OCI-LY1 (cell line): ENCODE measurements around the gene NSF.

Experiments
- H2AFZ ChIP-seq: fragments of 200-600 bp; sonication (generic), shearing (Covaris generic); 2 replicates; pipeline ENCODE4 v1.6.0; 2014; ENCODE audit warnings: antibody characterized with exemption, mild to moderate bottlenecking, low read length
- H3F3A ChIP-seq: fragments of 200-600 bp; sonication (generic), shearing (Covaris generic); 2 replicates; pipeline ENCODE4 v1.6.0; 2014; ENCODE audit warnings: mild to moderate bottlenecking, antibody characterized with exemption, low read length, moderate library complexity; ENCODE audit not compliant: insufficient read depth
- H3K27ac ChIP-seq: fragments of 200-600 bp; sonication (generic); 2 replicates; pipeline ENCODE4 v1.5.1; 2014; ENCODE audit warnings: low read length, mixed run types, mild to moderate bottlenecking, low read depth; ENCODE audit not compliant: poor library complexity, severe bottlenecking
- H3K27me3 ChIP-seq: fragments of 200-600 bp; sonication (generic); 2 replicates; pipeline ENCODE4 v1.6.0; 2014; ENCODE audit warnings: antibody characterized with exemption, mild to moderate bottlenecking, low read length, moderate library complexity; ENCODE audit not compliant: insufficient read depth
- H3K36me3 ChIP-seq: fragments of 200-600 bp; sonication (generic); 2 replicates; pipeline ENCODE4 v1.6.1; 2014; ENCODE audit warnings: mild to moderate bottlenecking, antibody characterized with exemption, low read length, moderate library complexity, mixed read lengths; ENCODE audit not compliant: insufficient read depth
- H3K4me1 ChIP-seq: fragments of 200-600 bp; sonication (generic); 2 replicates; pipeline ENCODE4 v1.5.1; 2014; ENCODE audit warnings: mild to moderate bottlenecking, low read length, moderate library complexity; ENCODE audit not compliant: insufficient read depth, severe bottlenecking
- H3K4me2 ChIP-seq: fragments of 200-600 bp; sonication (generic), shearing (Covaris generic); 2 replicates; pipeline ENCODE4 v1.6.1; 2014; ENCODE audit warnings: low read length
- H3K4me3 ChIP-seq: fragments of 200-600 bp; sonication (generic); 2 replicates; pipeline ENCODE4 v1.5.1; 2014; ENCODE audit warnings: low read length, low read depth, mild to moderate bottlenecking, mixed read lengths; ENCODE audit not compliant: poor library complexity, severe bottlenecking
- H3K79me2 ChIP-seq: fragments of 200-600 bp; shearing (Covaris generic); 2 replicates; pipeline ENCODE4 v1.6.1; 2016; ENCODE audit warnings: mixed run types, low read length, mixed read lengths; ENCODE audit not compliant: insufficient read depth
- H3K9ac ChIP-seq: fragments of 200-600 bp; sonication (generic), shearing (Covaris generic); 2 replicates; pipeline ENCODE4 v1.6.1; 2014; ENCODE audit warnings: mild to moderate bottlenecking, low read length, mixed read lengths
- H3K9me2 ChIP-seq: fragments of 200-600 bp; sonication (generic), shearing (Covaris generic); 2 replicates; pipeline ENCODE4 v1.6.1; 2014; ENCODE audit warnings: low read depth, mild to moderate bottlenecking, low read length, mixed read lengths
- H3K9me3 ChIP-seq: fragments of 200-600 bp; shearing (Covaris generic); 2 replicates; pipeline ENCODE4 v1.6.1; 2014; ENCODE audit warnings: low read length, mixed read lengths
- H4K20me1 ChIP-seq: fragments of 200-600 bp; sonication (generic), shearing (Covaris generic); 2 replicates; pipeline ENCODE4 v1.6.0; 2016; ENCODE audit warnings: mild to moderate bottlenecking, low read length; ENCODE audit not compliant: insufficient read depth
- CTCF ChIP-seq: fragments of 200-600 bp; sonication (generic), shearing (Covaris generic); IDR thresholded peaks from 2 replicates; pipeline ENCODE4 v1.5.1; 2017; ENCODE audit warnings: mild to moderate bottlenecking, antibody characterized with exemption, low read length, moderate library complexity, mixed read lengths
- EZH2 ChIP-seq: fragments of 200-600 bp; sonication (generic), shearing (Covaris generic); IDR thresholded peaks from 2 replicates; pipeline ENCODE4 v1.8.0; 2017; ENCODE audit warnings: borderline replicate concordance, mixed run types, mild to moderate bottlenecking, antibody characterized with exemption, low read length, moderate library complexity, mixed read lengths

The NSF gene

GRCh38 chr17:46770439-46770817 lies 180.0 kb downstream of the NSF start:
- Histone ChIP-seq H3K27me3 (no peaks in the 10 kb centered on the region), H3K9ac (peak overlapping the region; percentile 79), H3K9me3 (no peaks in the 10 kb centered on the region), H3K4me2 (peak overlapping the region; percentile 77), H3K4me3 (peak overlapping the region; percentile 69), H3K36me3 (no peaks in the 10 kb centered on the region), H2AFZ (no peak overlapping the region), H3K4me1 (peaks cover 60% of the 10 kb centered on the region), H3K79me2 (no peaks in the 10 kb centered on the region), H3K27ac (peak overlapping the region; percentile 73), H3K9me2 (no peaks in the 10 kb centered on the region), H4K20me1 (no peaks in the 10 kb centered on the region), H3F3A (no peaks in the 10 kb centered on the region)
- no peak for TF ChIP-seq CTCF
- TF ChIP-seq EZH2, result no peak

GRCh38 chr17:46770818-46771560 lies 180.5 kb downstream of the NSF start:
- Histone ChIP-seq H3K9ac (peak overlapping the region; percentile 79), H3K79me2 (no peaks in the 10 kb centered on the region), H3K4me2 (peak overlapping the region; percentile 77), H2AFZ (no peak overlapping the region), H4K20me1 (no peaks in the 10 kb centered on the region), H3K4me3 (peak overlapping the region; percentile 69), H3F3A (no peaks in the 10 kb centered on the region), H3K27me3 (no peaks in the 10 kb centered on the region), H3K4me1 (peaks cover 60% of the 10 kb centered on the region), H3K9me3 (no peaks in the 10 kb centered on the region), H3K9me2 (no peaks in the 10 kb centered on the region), H3K27ac (peak overlapping the region; percentile 73), H3K36me3 (no peaks in the 10 kb centered on the region)
- TF ChIP-seq CTCF (no peak), EZH2 (no peak)

- Histone ChIP-seq H3K4me3 (peak overlapping the region; percentile 75), H3K27me3 (no peaks in the 10 kb centered on the region), H3K27ac (peak overlapping the region; percentile 74), H3K4me2 (peak overlapping the region; percentile 92), H4K20me1 (no peaks in the 10 kb centered on the region), H3F3A (no peaks in the 10 kb centered on the region), H3K4me1 (peaks cover 63% of the 10 kb centered on the region), H2AFZ (no peak overlapping the region), H3K9ac (peak overlapping the region; percentile 83), H3K36me3 (no peaks in the 10 kb centered on the region), H3K79me2 (no peaks in the 10 kb centered on the region), H3K9me3 (no peaks in the 10 kb centered on the region), H3K9me2 (no peaks in the 10 kb centered on the region)
- TF ChIP-seq EZH2 (no peak), CTCF (no peak)
These were observed 181.3 kb downstream of the NSF start for GRCh38 chr17:46771561-46772474.
